ENCODE results near the gene MYBPC3. TPM values are rescaled to one million over a fixed set of nuclear protein-coding genes. Genes with fewer than 3 reads are reported as not detected.

The MYBPC3 gene
- total and polyA plus RNA-seq, 5 donors from 2014 or later, result not detected

DNA sequence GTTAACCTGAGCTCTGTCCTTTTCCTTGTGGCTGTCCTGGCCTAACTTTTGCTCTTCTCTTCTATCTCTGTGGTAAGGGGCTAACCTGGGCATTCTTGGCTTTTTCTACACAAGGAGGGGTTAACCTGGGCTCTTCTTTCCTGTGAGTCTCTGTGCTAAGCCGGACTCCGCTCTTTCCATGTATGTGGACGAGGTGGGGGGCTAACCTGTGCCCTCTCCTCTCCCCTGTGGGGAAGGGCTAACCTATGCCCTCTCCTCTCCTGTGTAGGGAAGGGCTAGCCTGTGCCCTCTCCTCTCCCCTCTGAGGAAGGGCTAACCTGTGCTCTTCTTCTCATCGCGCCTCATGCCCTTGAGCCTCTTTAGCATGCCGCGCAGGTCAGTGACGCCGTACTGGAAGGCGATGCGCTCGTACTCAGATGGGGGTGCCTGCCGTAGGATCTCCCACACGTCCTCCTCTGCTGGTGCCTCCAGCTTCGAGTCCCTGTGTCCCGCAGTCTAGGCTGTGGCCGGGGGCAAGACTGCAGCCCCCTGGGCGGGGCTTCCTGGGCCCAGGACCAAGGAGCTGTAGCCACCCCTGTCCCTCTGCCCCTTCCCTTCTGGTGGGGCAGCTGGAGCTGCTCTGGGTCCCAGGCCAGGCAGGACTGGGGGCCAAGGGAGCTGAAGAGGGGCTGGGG, 6.5 kb downstream of the MYBPC3 start:
- H3K36me3 ChIP-seq (ENCODE audit: control insufficient read depth, insufficient read depth, low read length), result no peaks in the 10 kb centered on the region
- Mint-ChIP-seq H3K4me3 (no peak overlapping the region), H3K27ac (peak overlapping the region in 1 of 3 donors; percentile 15), H3K9me3 (no peaks in the 10 kb centered on the region), H3K27me3 (no peaks in the 10 kb centered on the region), H3K36me3 (no peaks in the 10 kb centered on the region), H3K4me1 (peaks cover 0 to 2% (median 0%) of the 10 kb centered on the region in 4 donors)
- H3K27ac ChIP-seq (ENCODE audit: insufficient read depth, low read length, poor library complexity, severe bottlenecking), result no peak overlapping the region
- no peak overlapping the region for H3K4me3 ChIP-seq (ENCODE audit: low read depth, low read length)
- H3K27me3 ChIP-seq (ENCODE audit: control insufficient read depth, insufficient read depth, low read length), result no peaks in the 10 kb centered on the region
- no peak for ATAC-seq (ENCODE audit: low read depth in 2 of 2)
- H3K4me1 ChIP-seq (ENCODE audit: control insufficient read depth, insufficient read depth, low read length, poor library complexity, severe bottlenecking), result no peaks in the 10 kb centered on the region
- no peaks in the 10 kb centered on the region for H3K9me3 ChIP-seq (ENCODE audit: control insufficient read depth in 2 of 2, low read length in 2 of 2)
- DNase-seq, result no peak

GRCh38 chr11:47342854-47343253, 9.6 kb downstream of the MYBPC3 start:
- no peaks in the 10 kb centered on the region for H3K4me1 ChIP-seq (ENCODE audit: control insufficient read depth, insufficient read depth, low read length, poor library complexity, severe bottlenecking)
- no peaks in the 10 kb centered on the region for H3K27me3 Mint-ChIP-seq
- no peak overlapping the region for H3K27ac ChIP-seq (ENCODE audit: insufficient read depth, low read length, poor library complexity, severe bottlenecking)
- H3K27ac Mint-ChIP-seq, result no peak overlapping the region
- no peaks in the 10 kb centered on the region for H3K36me3 ChIP-seq (ENCODE audit: control insufficient read depth, insufficient read depth, low read length)
- no peak overlapping the region for H3K4me3 ChIP-seq (ENCODE audit: low read depth, low read length)
- no peaks in the 10 kb centered on the region for H3K36me3 Mint-ChIP-seq
- ATAC-seq (ENCODE audit: low read depth in 2 of 2) (no peak), DNase-seq (no peak)
- no peaks in the 10 kb centered on the region for H3K27me3 ChIP-seq (ENCODE audit: control insufficient read depth, insufficient read depth, low read length)
- no peaks in the 10 kb centered on the region for H3K9me3 Mint-ChIP-seq
- H3K9me3 ChIP-seq (ENCODE audit: control insufficient read depth in 2 of 2, low read length in 2 of 2), result no peaks in the 10 kb centered on the region
- no peak overlapping the region for H3K4me3 Mint-ChIP-seq
- H3K4me1 Mint-ChIP-seq, result peaks cover 0 to 2% (median 0%) of the 10 kb centered on the region in 4 donors

GRCh38 chr11:47342036-47342803, 10.3 kb downstream of the MYBPC3 start:
- Histone ChIP-seq H3K9me3 (ENCODE audit: control insufficient read depth in 2 of 2, low read length in 2 of 2) (no peaks in the 10 kb centered on the region), H3K27me3 (ENCODE audit: control insufficient read depth, insufficient read depth, low read length) (no peaks in the 10 kb centered on the region), H3K36me3 (ENCODE audit: control insufficient read depth, insufficient read depth, low read length) (no peaks in the 10 kb centered on the region), H3K27ac (ENCODE audit: insufficient read depth, low read length, poor library complexity, severe bottlenecking) (no peak overlapping the region), H3K4me1 (ENCODE audit: control insufficient read depth, insufficient read depth, low read length, poor library complexity, severe bottlenecking) (no peaks in the 10 kb centered on the region), H3K4me3 (ENCODE audit: low read depth, low read length) (no peak overlapping the region)
- no peak for ATAC-seq (ENCODE audit: low read depth in 2 of 2)
- H3K9me3 Mint-ChIP-seq, result no peaks in the 10 kb centered on the region
- H3K4me3 Mint-ChIP-seq, result no peak overlapping the region
- H3K36me3 Mint-ChIP-seq, result no peaks in the 10 kb centered on the region
- DNase-seq, result no peak
- H3K4me1 Mint-ChIP-seq, result peaks cover 0 to 2% (median 0%) of the 10 kb centered on the region in 4 donors
- peak overlapping the region in 1 of 3 donors; percentile 52 for H3K27ac Mint-ChIP-seq
- no peaks in the 10 kb centered on the region for H3K27me3 Mint-ChIP-seq

- H3K36me3 Mint-ChIP-seq, result no peaks in the 10 kb centered on the region
Observed at GRCh38 chr11:47340980-47341775, 11.3 kb downstream of the MYBPC3 start.

GRCh38 chr11:47340010-47340409, 12.5 kb downstream of the MYBPC3 start:
- Histone ChIP-seq H3K4me1 (ENCODE audit: control insufficient read depth, insufficient read depth, low read length, poor library complexity, severe bottlenecking) (no peaks in the 10 kb centered on the region), H3K27me3 (ENCODE audit: control insufficient read depth, insufficient read depth, low read length) (no peaks in the 10 kb centered on the region), H3K9me3 (ENCODE audit: control insufficient read depth in 2 of 2, low read length in 2 of 2) (no peaks in the 10 kb centered on the region), H3K27ac (ENCODE audit: insufficient read depth, low read length, poor library complexity, severe bottlenecking) (no peak overlapping the region), H3K4me3 (ENCODE audit: low read depth, low read length) (no peak overlapping the region), H3K36me3 (ENCODE audit: control insufficient read depth, insufficient read depth, low read length) (no peaks in the 10 kb centered on the region)
- ATAC-seq (ENCODE audit: low read depth in 2 of 2), result no peak
- H3K4me3 Mint-ChIP-seq, result no peak overlapping the region
- no peaks in the 10 kb centered on the region for H3K9me3 Mint-ChIP-seq
- H3K27me3 Mint-ChIP-seq, result no peaks in the 10 kb centered on the region
- H3K27ac Mint-ChIP-seq, result no peak overlapping the region
- DNase-seq, result no peak
- peaks cover 0 to 2% (median 0%) of the 10 kb centered on the region in 4 donors for H3K4me1 Mint-ChIP-seq
- no peaks in the 10 kb centered on the region for H3K36me3 Mint-ChIP-seq

More at GRCh38 chr11:47340980-47341775, 11.3 kb downstream of the MYBPC3 start:
- H3K27ac ChIP-seq (ENCODE audit: insufficient read depth, low read length, poor library complexity, severe bottlenecking), result no peak overlapping the region
- H3K9me3 Mint-ChIP-seq, result no peaks in the 10 kb centered on the region
- no peaks in the 10 kb centered on the region for H3K27me3 ChIP-seq (ENCODE audit: control insufficient read depth, insufficient read depth, low read length)
- DNase-seq (no peak), ATAC-seq (ENCODE audit: low read depth in 2 of 2) (no peak)
- no peaks in the 10 kb centered on the region for H3K36me3 ChIP-seq (ENCODE audit: control insufficient read depth, insufficient read depth, low read length)
- H3K4me1 Mint-ChIP-seq, result peaks cover 0 to 2% (median 0%) of the 10 kb centered on the region in 4 donors
- H3K4me3 Mint-ChIP-seq, result no peak overlapping the region
- H3K27me3 Mint-ChIP-seq, result no peaks in the 10 kb centered on the region
- no peak overlapping the region for H3K4me3 ChIP-seq (ENCODE audit: low read depth, low read length)
- no peaks in the 10 kb centered on the region for H3K4me1 ChIP-seq (ENCODE audit: control insufficient read depth, insufficient read depth, low read length, poor library complexity, severe bottlenecking)
- H3K9me3 ChIP-seq (ENCODE audit: control insufficient read depth in 2 of 2, low read length in 2 of 2), result no peaks in the 10 kb centered on the region
- H3K27ac Mint-ChIP-seq, result peak overlapping the region in 2 of 3 donors; percentile 52 to 62

GRCh38 chr11:47338396-47339241, 13.9 kb downstream of the MYBPC3 start:
- Mint-ChIP-seq H3K36me3 (no peaks in the 10 kb centered on the region), H3K9me3 (no peaks in the 10 kb centered on the region), H3K4me3 (no peak overlapping the region), H3K4me1 (peaks cover 0 to 2% (median 0%) of the 10 kb centered on the region in 4 donors), H3K27ac (peak overlapping the region in 1 of 3 donors; percentile 20), H3K27me3 (no peaks in the 10 kb centered on the region)
- no peaks in the 10 kb centered on the region for H3K36me3 ChIP-seq (ENCODE audit: control insufficient read depth, insufficient read depth, low read length)
- H3K4me1 ChIP-seq (ENCODE audit: control insufficient read depth, insufficient read depth, low read length, poor library complexity, severe bottlenecking), result no peaks in the 10 kb centered on the region
- no peak overlapping the region for H3K27ac ChIP-seq (ENCODE audit: insufficient read depth, low read length, poor library complexity, severe bottlenecking)
- no peak for DNase-seq
- ATAC-seq (ENCODE audit: low read depth in 2 of 2), result no peak
- H3K4me3 ChIP-seq (ENCODE audit: low read depth, low read length), result no peak overlapping the region
- no peaks in the 10 kb centered on the region for H3K27me3 ChIP-seq (ENCODE audit: control insufficient read depth, insufficient read depth, low read length)
- H3K9me3 ChIP-seq (ENCODE audit: control insufficient read depth in 2 of 2, low read length in 2 of 2), result no peaks in the 10 kb centered on the region

Measured in CD4-positive, CD25-positive, alpha-beta regulatory T cell (primary cell).